ENCODE data around the gene PRSS36. TPM values are rescaled to one million over a fixed set of nuclear protein-coding genes. Genes with fewer than 3 reads are reported as not detected.

Gene PRSS36
- total and polyA plus RNA-seq, 12 donors: 0.30 to 3.4 (median 1.3) TPM

DNA sequence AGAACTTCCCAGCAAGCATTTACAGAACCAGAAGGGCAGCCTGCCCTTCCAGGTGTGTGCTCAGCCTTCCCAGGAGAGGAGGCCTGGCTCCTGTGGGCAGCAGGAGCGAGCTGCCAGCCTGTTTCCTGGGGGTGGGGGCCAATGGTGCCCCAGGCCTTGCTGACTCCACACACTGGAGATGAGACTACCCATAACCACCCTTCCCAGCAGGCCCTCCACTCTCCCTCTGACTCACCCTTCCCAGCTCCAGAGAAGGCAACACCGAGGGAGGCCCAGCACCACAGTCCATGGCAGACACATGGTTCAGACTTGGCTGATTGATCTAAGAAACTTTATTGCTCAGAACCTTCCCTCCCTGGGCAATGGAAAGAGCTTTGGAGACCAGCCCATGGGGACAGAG lies 59.3 kb downstream of the PRSS36 start:
- DNase-seq (no peak), ATAC-seq (no peak)
- peaks cover 0 to 24% (median 18%) of the 10 kb centered on the region in 9 donors for H3K4me1 ChIP-seq
- H3K4me3 ChIP-seq: no peak overlapping the region
- intact Hi-C loops (cut with DNase I): loop anchor here in 2 of 10 donors (5.0 kb wide), 2 partner anchors 58 to 108 kb away; partner anchors contain the start of gene STX4 (in 1 of the 2)
- H3K27ac ChIP-seq: no peak overlapping the region
- H3K36me3 ChIP-seq: peaks cover 0 to 71% (median 11%) of the 10 kb centered on the region in 9 donors
- 93 to 94% methylated on average over 2 of the region's 2 CpGs for WGBS, 2 donors
- TF ChIP-seq, protein P1, sequence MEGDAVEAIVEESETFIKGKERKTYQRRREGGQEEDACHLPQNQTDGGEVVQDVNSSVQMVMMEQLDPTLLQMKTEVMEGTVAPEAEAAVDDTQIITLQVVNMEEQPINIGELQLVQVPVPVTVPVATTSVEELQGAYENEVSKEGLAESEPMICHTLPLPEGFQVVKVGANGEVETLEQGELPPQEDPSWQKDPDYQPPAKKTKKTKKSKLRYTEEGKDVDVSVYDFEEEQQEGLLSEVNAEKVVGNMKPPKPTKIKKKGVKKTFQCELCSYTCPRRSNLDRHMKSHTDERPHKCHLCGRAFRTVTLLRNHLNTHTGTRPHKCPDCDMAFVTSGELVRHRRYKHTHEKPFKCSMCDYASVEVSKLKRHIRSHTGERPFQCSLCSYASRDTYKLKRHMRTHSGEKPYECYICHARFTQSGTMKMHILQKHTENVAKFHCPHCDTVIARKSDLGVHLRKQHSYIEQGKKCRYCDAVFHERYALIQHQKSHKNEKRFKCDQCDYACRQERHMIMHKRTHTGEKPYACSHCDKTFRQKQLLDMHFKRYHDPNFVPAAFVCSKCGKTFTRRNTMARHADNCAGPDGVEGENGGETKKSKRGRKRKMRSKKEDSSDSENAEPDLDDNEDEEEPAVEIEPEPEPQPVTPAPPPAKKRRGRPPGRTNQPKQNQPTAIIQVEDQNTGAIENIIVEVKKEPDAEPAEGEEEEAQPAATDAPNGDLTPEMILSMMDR (IDR thresholded peaks at IDR 0.05): no peak
- H3K27me3 ChIP-seq: no peaks in the 10 kb centered on the region
- H3K9me3 ChIP-seq: no peaks in the 10 kb centered on the region

GRCh38 chr16:31089199-31089598 lies 60.7 kb downstream of the PRSS36 start:
- no peaks in the 10 kb centered on the region for H3K9me3 ChIP-seq
- intact Hi-C loops (cut with DNase I): loop anchor here in 2 of 10 donors (5.0 to 10.0 kb wide), 2 partner anchors 42 to 104 kb away; partner anchors contain the start of gene HSD3B7 (in 1 of the 2)
- H3K4me1 ChIP-seq: peaks cover 0 to 16% (median 11%) of the 10 kb centered on the region in 9 donors
- no peak for DNase-seq
- no peaks in the 10 kb centered on the region for H3K27me3 ChIP-seq
- no peak overlapping the region for H3K27ac ChIP-seq
- TF ChIP-seq, protein P1 (IDR thresholded peaks at IDR 0.05): no peak
- H3K4me3 ChIP-seq: no peak overlapping the region
- 90 to 94% methylated on average over 8 of the region's 8 CpGs for WGBS, 2 donors
- H3K36me3 ChIP-seq: peaks cover 0 to 84% (median 14%) of the 10 kb centered on the region in 9 donors
- ATAC-seq: no peak

Other genes starting within 250 kb of the PRSS36 start
- 1 to 10 TPM; 4.1 to 8.7 (median 5.8) TPM for gene FBXL19, start 226.5 kb downstream of the PRSS36 start, total RNA-seq
- gene FBXL19, start 226.5 kb downstream of the PRSS36 start, polyA plus RNA-seq: 10 to 100 TPM in 1 of 2 donors, 1 to 10 TPM in 1; 5.4 to 14.1 TPM
- 10 to 100 TPM in 8 of 10 donors, 1 to 10 TPM in 2; 7.8 to 19.8 (median 11.4) TPM for gene ORAI3, start 201.0 kb downstream of the PRSS36 start, total RNA-seq
- 10 to 100 TPM; 10.1 to 15.4 TPM for gene ORAI3, start 201.0 kb downstream of the PRSS36 start, polyA plus RNA-seq
- gene SETD1A, start 192.3 kb downstream of the PRSS36 start, total RNA-seq: 10 to 100 TPM in 2 of 10 donors, 1 to 10 TPM in 8; 7.5 to 11.4 (median 9.2) TPM
- gene SETD1A, start 192.3 kb downstream of the PRSS36 start, polyA plus RNA-seq: 10 to 100 TPM in 1 of 2 donors, 1 to 10 TPM in 1; 5.8 to 11.2 TPM
- 10 to 100 TPM in 1 of 10 donors, 1 to 10 TPM in 9; 3.3 to 13.3 (median 5.3) TPM for gene HSD3B7, start 164.9 kb downstream of the PRSS36 start, total RNA-seq
- 10 to 100 TPM in 1 of 2 donors, 1 to 10 TPM in 1; 6.8 to 12.2 TPM for gene HSD3B7, start 164.9 kb downstream of the PRSS36 start, polyA plus RNA-seq
- 1 to 10 TPM in 6 of 10 donors, under 1 TPM in 4; 0.20 to 2.3 (median 1.1) TPM for gene STX1B, start 139.4 kb downstream of the PRSS36 start, total RNA-seq
- gene STX1B, start 139.4 kb downstream of the PRSS36 start, polyA plus RNA-seq: under 1 TPM; 0.07 to 0.29 TPM
- 10 to 100 TPM; 31.8 to 53.8 (median 38.6) TPM for gene STX4, start 116.5 kb downstream of the PRSS36 start, total RNA-seq
- 10 to 100 TPM; 76.9 to 89.2 TPM for gene STX4, start 116.5 kb downstream of the PRSS36 start, polyA plus RNA-seq
- gene ZNF668, start 75.8 kb downstream of the PRSS36 start, total RNA-seq: 1 to 10 TPM; 3.6 to 8.2 (median 4.5) TPM
- 1 to 10 TPM; 7.2 to 7.6 TPM for gene ZNF668, start 75.8 kb downstream of the PRSS36 start, polyA plus RNA-seq
- gene ZNF646, start 75.6 kb downstream of the PRSS36 start, total RNA-seq: 10 to 100 TPM in 3 of 10 donors, 1 to 10 TPM in 7; 7.5 to 12.0 (median 8.7) TPM
- 1 to 10 TPM; 2.7 to 7.6 TPM for gene ZNF646, start 75.6 kb downstream of the PRSS36 start, polyA plus RNA-seq
- 1 to 10 TPM in 1 of 10 donors, under 1 TPM in 9; 0.21 to 1.4 (median 0.50) TPM for gene PRSS53, start 61.1 kb downstream of the PRSS36 start, total RNA-seq
- 1 to 10 TPM in 1 of 2 donors, under 1 TPM in 1; 0.46 to 2.9 TPM for gene PRSS53, start 61.1 kb downstream of the PRSS36 start, polyA plus RNA-seq
- 10 to 100 TPM; 27.0 to 68.1 (median 31.8) TPM for gene VKORC1, start 55.3 kb downstream of the PRSS36 start, total RNA-seq
- gene VKORC1, start 55.3 kb downstream of the PRSS36 start, polyA plus RNA-seq: 100 to 1,000 TPM in 1 of 2 donors, 10 to 100 TPM in 1; 46.2 to 139 TPM
- gene BCKDK, start 41.7 kb downstream of the PRSS36 start, total RNA-seq: 10 to 100 TPM; 62.8 to 90.9 (median 74.7) TPM
- gene BCKDK, start 41.7 kb downstream of the PRSS36 start, polyA plus RNA-seq: 10 to 100 TPM; 26.1 to 57.2 TPM
- gene KAT8, start 32.4 kb downstream of the PRSS36 start, total RNA-seq: 10 to 100 TPM; 51.9 to 79.9 (median 66.0) TPM
- 100 to 1,000 TPM in 1 of 2 donors, 10 to 100 TPM in 1; 56.3 to 107 TPM for gene KAT8, start 32.4 kb downstream of the PRSS36 start, polyA plus RNA-seq
- under 1 TPM in 4 of 10 donors, not detected in 6; 0.15 to 0.57 (median 0.25) TPM for gene PRSS8, start 14.3 kb downstream of the PRSS36 start, total RNA-seq
- gene PRSS8, start 14.3 kb downstream of the PRSS36 start, polyA plus RNA-seq: under 1 TPM in 1 of 2 donors, not detected in 1; 0.09 TPM
- gene FUS, start 30.1 kb upstream of the PRSS36 start, total RNA-seq: 100 to 1,000 TPM; 127 to 174 (median 140) TPM
- gene FUS, start 30.1 kb upstream of the PRSS36 start, polyA plus RNA-seq: 100 to 1,000 TPM; 116 to 240 TPM
- gene PYCARD, start 52.7 kb upstream of the PRSS36 start, total RNA-seq: 10 to 100 TPM in 2 of 10 donors, 1 to 10 TPM in 8; 1.7 to 26.1 (median 2.8) TPM
- 10 to 100 TPM in 1 of 2 donors, 1 to 10 TPM in 1; 8.3 to 13.9 TPM for gene PYCARD, start 52.7 kb upstream of the PRSS36 start, polyA plus RNA-seq
- gene TRIM72, start 64.1 kb upstream of the PRSS36 start, total RNA-seq: 1 to 10 TPM in 6 of 10 donors, under 1 TPM in 4; 0.61 to 4.8 (median 1.2) TPM
- 1 to 10 TPM in 1 of 2 donors, under 1 TPM in 1; 0.51 to 1.2 TPM for gene TRIM72, start 64.1 kb upstream of the PRSS36 start, polyA plus RNA-seq
- not detected for gene PYDC1, start 67.1 kb upstream of the PRSS36 start, total RNA-seq
- gene PYDC1, start 67.1 kb upstream of the PRSS36 start, polyA plus RNA-seq: not detected
- gene ITGAM, start 109.9 kb upstream of the PRSS36 start, total RNA-seq: 10 to 100 TPM in 2 of 10 donors, 1 to 10 TPM in 8; 1.2 to 24.1 (median 3.2) TPM
- 1 to 10 TPM; 1.8 to 3.4 TPM for gene ITGAM, start 109.9 kb upstream of the PRSS36 start, polyA plus RNA-seq
- 10 to 100 TPM in 1 of 10 donors, 1 to 10 TPM in 7, under 1 TPM in 2; 0.79 to 18.5 (median 2.2) TPM for gene ITGAX, start 205.1 kb upstream of the PRSS36 start, total RNA-seq
- gene ITGAX, start 205.1 kb upstream of the PRSS36 start, polyA plus RNA-seq: 1 to 10 TPM; 1.3 to 1.6 TPM
- gene ITGAD, start 243.3 kb upstream of the PRSS36 start, total RNA-seq: under 1 TPM in 1 of 10 donors, not detected in 9; 0.39 TPM
- gene ITGAD, start 243.3 kb upstream of the PRSS36 start, polyA plus RNA-seq: under 1 TPM in 1 of 2 donors, not detected in 1; 0.01 TPM

Measured in heart right ventricle (tissue), 16 donors.